ENCODE measurements around the gene ELP1. TPM values are rescaled to one million over a fixed set of nuclear protein-coding genes. Genes with fewer than 3 reads are reported as not detected.

The ELP1 gene
- total RNA-seq, 1 donor from 2014 or later: 14.5 TPM

- DNase-seq (ENCODE audit: low spot score): no peak
These were observed 50.8 kb downstream of the ELP1 start for GRCh38 chr9:108883085-108883484.

GRCh38 chr9:108882052-108882888 is 51.7 kb downstream of the ELP1 start:
- DNase-seq (ENCODE audit: low spot score): no peak

- DNase-seq (ENCODE audit: low spot score): no peak
These were observed 53.1 kb downstream of the ELP1 start for GRCh38 chr9:108880738-108881316.

- no peak for DNase-seq (ENCODE audit: low spot score)
These were observed 56.4 kb downstream of the ELP1 start for GRCh38 chr9:108877524-108877923.

- DNase-seq (ENCODE audit: low spot score): no peak
These were observed 57.5 kb downstream of the ELP1 start for GRCh38 chr9:108876425-108876824.

- DNase-seq (ENCODE audit: low spot score): no peak
These were observed 59.7 kb downstream of the ELP1 start for GRCh38 chr9:108874058-108874788.

- DNase-seq (ENCODE audit: low spot score): no peak
These were observed 64.7 kb downstream of the ELP1 start for GRCh38 chr9:108869092-108869725.

GRCh38 chr9:108867829-108868228 is 66.1 kb downstream of the ELP1 start:
- no peak for DNase-seq (ENCODE audit: low spot score)

- DNase-seq (ENCODE audit: low spot score): no peak
These were observed 66.8 kb downstream of the ELP1 start for GRCh38 chr9:108867116-108867515.

GRCh38 chr9:108866001-108866420 is 67.9 kb downstream of the ELP1 start:
- DNase-seq (ENCODE audit: low spot score): no peak

GRCh38 chr9:108865037-108865436 is 68.9 kb downstream of the ELP1 start:
- DNase-seq (ENCODE audit: low spot score): no peak

- DNase-seq (ENCODE audit: low spot score): no peak
These were observed 69.5 kb downstream of the ELP1 start for GRCh38 chr9:108864446-108864845.

- DNase-seq (ENCODE audit: low spot score): no peak
These were observed 70.0 kb downstream of the ELP1 start for GRCh38 chr9:108863891-108864290.

GRCh38 chr9:108861997-108862396 is 71.9 kb downstream of the ELP1 start, which contains the start of gene ACTL7A:
ACTL7A (plus strand) TSS chr9:108862266; CDS start chr9:108862323, 57 bp downstream.
- no peak for DNase-seq (ENCODE audit: low spot score)

- DNase-seq (ENCODE audit: low spot score): no peak
These were observed 72.5 kb downstream of the ELP1 start for GRCh38 chr9:108861464-108861863.

GRCh38 chr9:108860764-108861163 is 73.2 kb downstream of the ELP1 start:
- DNase-seq (ENCODE audit: low spot score): no peak

GRCh38 chr9:108860354-108860753 is 73.6 kb downstream of the ELP1 start:
- no peak for DNase-seq (ENCODE audit: low spot score)

- DNase-seq (ENCODE audit: low spot score): no peak
These were observed 74.3 kb downstream of the ELP1 start for GRCh38 chr9:108859459-108860114.

GRCh38 chr9:108857572-108857971 is 76.4 kb downstream of the ELP1 start:
- no peak for DNase-seq (ENCODE audit: low spot score)

GRCh38 chr9:108855888-108856287 is 78.0 kb downstream of the ELP1 start, which contains the start of gene ACTL7B:
ACTL7B (minus strand) TSS chr9:108855986; CDS start chr9:108855930, 56 bp downstream.
- no peak for DNase-seq (ENCODE audit: low spot score)

- no peak for DNase-seq (ENCODE audit: low spot score)
These were observed 78.4 kb downstream of the ELP1 start for GRCh38 chr9:108855529-108855886.
